Effector memory CD4-positive, alpha-beta T cell (primary cell): ENCODE data around the gene B3GAT2.

ENCODE experiments used
- DNase-seq, 3 donors: peaks; one replicate each; pipeline ENCODE4 v3.0.0-alpha.2; 2020
- H3K27ac ChIP-seq: 2 replicates; pipeline ENCODE4 v1.7.0; 2013; ENCODE audit warnings: mild to moderate bottlenecking, low read length, moderate library complexity; ENCODE audit not compliant: insufficient read depth, poor library complexity, severe bottlenecking
- H3K27me3 ChIP-seq: replicated peaks from 2 replicates; pipeline ENCODE4 v1.7.0; 2013; ENCODE audit warnings: mild to moderate bottlenecking, low read length; ENCODE audit not compliant: insufficient read depth, control insufficient read depth, poor library complexity, severe bottlenecking
- H3K36me3 ChIP-seq: 2 replicates; pipeline ENCODE4 v1.7.0; 2013; ENCODE audit warnings: mild to moderate bottlenecking, low read length, moderate library complexity; ENCODE audit not compliant: control insufficient read depth, insufficient read depth
- H3K4me1 ChIP-seq: 2 replicates; pipeline ENCODE4 v1.7.0; 2013; ENCODE audit warnings: low read length, mild to moderate bottlenecking; ENCODE audit not compliant: control insufficient read depth, insufficient read depth, poor library complexity, severe bottlenecking
- H3K4me3 ChIP-seq: 2 replicates; pipeline ENCODE4 v1.7.0; 2013; ENCODE audit warnings: low read length, low read depth, mild to moderate bottlenecking; ENCODE audit not compliant: insufficient read depth, poor library complexity, severe bottlenecking
- H3K9me3 ChIP-seq: 2 replicates; pipeline ENCODE4 v1.7.0; 2013; ENCODE audit warnings: mild to moderate bottlenecking, low read length, moderate library complexity; ENCODE audit not compliant: control insufficient read depth

The B3GAT2 gene

GRCh38 chr6:70874181-70874913 lies 82.5 kb downstream of the B3GAT2 start:
- H3K9me3 ChIP-seq, result no peaks in the 10 kb centered on the region
- no peak overlapping the region for H3K4me3 ChIP-seq
- no peaks in the 10 kb centered on the region for H3K4me1 ChIP-seq
- no peaks in the 10 kb centered on the region for H3K36me3 ChIP-seq
- DNase-seq, result no peak
- H3K27me3 ChIP-seq, result no peaks in the 10 kb centered on the region
- no peak overlapping the region for H3K27ac ChIP-seq

- H3K9me3 ChIP-seq, result no peaks in the 10 kb centered on the region
- DNase-seq, result no peak
- H3K27me3 ChIP-seq, result no peaks in the 10 kb centered on the region
- H3K36me3 ChIP-seq, result no peaks in the 10 kb centered on the region
- H3K4me3 ChIP-seq, result no peak overlapping the region
- no peaks in the 10 kb centered on the region for H3K4me1 ChIP-seq
- H3K27ac ChIP-seq, result no peak overlapping the region
Observed at GRCh38 chr6:70872469-70872868, 84.4 kb downstream of the B3GAT2 start.

DNA sequence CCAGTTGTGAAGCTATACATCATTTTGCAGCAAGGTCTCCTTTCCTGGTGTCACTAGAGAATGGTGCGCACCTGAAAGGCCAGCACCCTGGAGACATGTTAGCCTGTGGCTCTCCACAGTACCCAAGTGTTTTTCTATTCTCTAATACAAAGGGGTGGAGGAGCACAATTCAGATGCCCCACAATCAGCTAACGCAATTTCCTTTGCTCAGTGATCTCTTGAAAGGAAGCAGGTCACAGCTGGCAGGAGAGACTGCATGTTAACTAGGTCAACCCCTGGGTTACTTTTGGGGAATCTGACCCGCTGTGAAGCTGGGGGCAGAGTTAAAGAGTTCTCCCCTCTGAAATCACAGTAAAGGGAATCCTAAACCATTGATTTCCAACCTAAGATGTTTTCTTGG lies 92.5 kb downstream of the B3GAT2 start:
- H3K27ac ChIP-seq, result no peak overlapping the region
- H3K4me3 ChIP-seq, result no peak overlapping the region
- no peaks in the 10 kb centered on the region for H3K9me3 ChIP-seq
- DNase-seq, result no peak
- H3K4me1 ChIP-seq, result no peaks in the 10 kb centered on the region
- H3K27me3 ChIP-seq, result no peaks in the 10 kb centered on the region
- H3K36me3 ChIP-seq, result peaks cover 13% of the 10 kb centered on the region

GRCh38 chr6:70863343-70863742 lies 93.5 kb downstream of the B3GAT2 start:
- H3K27me3 ChIP-seq, result no peaks in the 10 kb centered on the region
- H3K27ac ChIP-seq, result no peak overlapping the region

DNA sequence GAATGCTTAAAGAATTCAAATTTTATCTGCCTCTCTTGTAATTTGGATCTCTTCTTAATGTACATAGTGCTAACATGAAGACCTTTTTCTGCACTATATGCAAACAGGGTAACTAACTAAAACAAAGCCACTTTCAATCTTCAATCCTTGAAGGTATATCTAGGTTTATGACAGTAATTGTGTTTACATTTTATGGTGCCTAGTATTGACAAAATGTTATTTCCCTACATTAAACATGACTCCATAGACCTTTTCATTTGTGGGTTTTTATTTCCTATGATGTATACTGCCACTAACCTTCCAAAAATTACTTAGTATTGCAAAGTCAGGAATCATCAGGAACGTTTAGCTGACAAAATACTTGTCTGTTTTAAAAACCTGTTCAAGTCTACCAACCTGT lies 95.9 kb downstream of the B3GAT2 start:
- Histone ChIP-seq H3K27ac (no peak overlapping the region), H3K36me3 (peaks cover 18% of the 10 kb centered on the region), H3K27me3 (no peaks in the 10 kb centered on the region), H3K9me3 (no peaks in the 10 kb centered on the region), H3K4me1 (no peaks in the 10 kb centered on the region), H3K4me3 (no peak overlapping the region)
- no peak for DNase-seq

More at GRCh38 chr6:70863343-70863742, 93.5 kb downstream of the B3GAT2 start:
- no peak for DNase-seq
- H3K4me1 ChIP-seq, result no peaks in the 10 kb centered on the region
- H3K4me3 ChIP-seq, result no peak overlapping the region
- no peaks in the 10 kb centered on the region for H3K9me3 ChIP-seq
- peaks cover 16% of the 10 kb centered on the region for H3K36me3 ChIP-seq

DNA sequence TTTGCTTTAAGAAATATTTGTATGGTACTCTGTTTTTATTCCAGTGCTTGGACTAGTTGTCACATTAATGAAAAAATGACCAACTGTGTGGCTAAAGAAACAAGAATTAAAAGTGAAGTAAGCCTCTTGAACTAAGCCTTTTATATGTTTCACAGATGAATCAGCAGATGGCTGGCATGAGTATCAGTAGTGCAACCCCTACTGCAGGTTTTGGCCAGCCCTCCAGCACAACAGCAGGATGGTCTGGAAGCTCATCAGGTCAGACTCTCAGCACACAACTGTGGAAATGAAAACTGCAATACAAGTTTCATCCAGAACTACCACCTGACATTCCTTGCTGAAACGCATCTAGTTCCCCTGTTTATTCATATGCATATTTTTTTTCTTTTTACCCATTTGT lies 96.8 kb downstream of the B3GAT2 start:
- H3K4me3 ChIP-seq, result no peak overlapping the region
- H3K36me3 ChIP-seq, result peaks cover 18% of the 10 kb centered on the region
- H3K4me1 ChIP-seq, result no peaks in the 10 kb centered on the region
- DNase-seq, result no peak
- no peak overlapping the region for H3K27ac ChIP-seq
- H3K9me3 ChIP-seq, result no peaks in the 10 kb centered on the region
- H3K27me3 ChIP-seq, result no peaks in the 10 kb centered on the region

DNA sequence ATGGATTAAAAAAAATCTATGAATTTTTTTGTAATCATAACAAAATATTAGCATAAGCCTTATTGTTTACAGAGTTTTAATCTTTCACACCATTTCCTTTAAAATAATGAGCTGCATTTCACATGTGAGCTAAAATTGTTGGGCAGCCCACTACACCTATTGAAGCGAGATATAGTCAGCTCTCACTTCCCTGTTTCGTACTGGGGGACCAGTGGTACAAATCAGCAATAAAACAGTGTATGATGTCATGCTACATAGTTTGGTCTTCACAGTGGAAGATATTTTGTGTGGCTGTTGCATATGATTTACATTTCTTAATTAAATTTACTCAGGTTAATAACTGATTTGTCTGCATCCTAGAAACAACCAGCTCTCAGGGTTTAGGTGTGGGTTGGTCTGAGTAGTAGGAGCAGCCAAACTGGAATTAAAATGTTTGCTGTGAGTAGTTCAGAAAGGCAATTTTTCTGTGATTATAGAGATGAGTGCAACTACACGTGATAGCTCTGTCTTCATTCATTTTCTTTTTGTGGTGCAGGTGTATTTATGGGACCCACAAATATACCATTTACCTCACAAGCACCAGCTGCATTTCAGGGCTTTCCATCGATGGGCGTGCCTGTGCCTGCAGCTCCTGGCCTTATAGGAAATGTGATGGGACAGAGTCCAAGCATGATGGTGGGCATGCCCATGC lies 99.3 kb downstream of the B3GAT2 start:
- Histone ChIP-seq H3K4me3 (no peak overlapping the region), H3K9me3 (no peaks in the 10 kb centered on the region), H3K27me3 (no peaks in the 10 kb centered on the region), H3K27ac (no peak overlapping the region), H3K4me1 (no peaks in the 10 kb centered on the region), H3K36me3 (peaks cover 22% of the 10 kb centered on the region)
- no peak for DNase-seq

DNA sequence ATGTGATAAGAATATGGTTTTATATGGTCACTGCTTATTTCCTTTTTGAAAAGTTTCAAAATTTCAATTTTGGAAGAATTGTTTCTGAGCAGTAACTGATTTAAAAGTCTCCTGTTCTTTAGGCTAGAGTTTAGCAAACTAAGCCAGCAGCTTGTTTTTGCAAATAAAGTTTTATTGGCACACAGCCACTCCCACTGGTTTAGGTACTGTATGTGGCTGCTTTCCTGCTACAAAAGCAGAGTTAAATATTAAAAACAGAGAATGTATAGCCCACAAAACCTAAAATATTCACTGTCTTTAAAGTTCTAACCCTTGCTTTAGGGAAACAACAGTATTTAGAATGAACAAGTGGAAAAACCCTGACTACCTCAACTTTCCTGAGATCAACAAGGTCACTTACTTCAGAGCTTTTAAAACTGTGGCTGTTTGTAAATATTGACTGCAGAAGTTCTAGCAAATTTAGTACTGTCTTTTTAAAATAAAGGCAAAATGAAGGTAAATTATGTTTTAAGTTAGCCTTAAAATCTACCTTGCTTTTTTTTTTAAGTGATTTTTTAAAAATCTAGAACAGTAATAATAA lies 104.1 kb downstream of the B3GAT2 start:
- H3K4me1 ChIP-seq, result no peaks in the 10 kb centered on the region
- H3K36me3 ChIP-seq, result peaks cover 11% of the 10 kb centered on the region
- no peak for DNase-seq
- no peak overlapping the region for H3K27ac ChIP-seq
- H3K9me3 ChIP-seq, result no peaks in the 10 kb centered on the region
- no peak overlapping the region for H3K4me3 ChIP-seq
- H3K27me3 ChIP-seq, result no peaks in the 10 kb centered on the region

DNA sequence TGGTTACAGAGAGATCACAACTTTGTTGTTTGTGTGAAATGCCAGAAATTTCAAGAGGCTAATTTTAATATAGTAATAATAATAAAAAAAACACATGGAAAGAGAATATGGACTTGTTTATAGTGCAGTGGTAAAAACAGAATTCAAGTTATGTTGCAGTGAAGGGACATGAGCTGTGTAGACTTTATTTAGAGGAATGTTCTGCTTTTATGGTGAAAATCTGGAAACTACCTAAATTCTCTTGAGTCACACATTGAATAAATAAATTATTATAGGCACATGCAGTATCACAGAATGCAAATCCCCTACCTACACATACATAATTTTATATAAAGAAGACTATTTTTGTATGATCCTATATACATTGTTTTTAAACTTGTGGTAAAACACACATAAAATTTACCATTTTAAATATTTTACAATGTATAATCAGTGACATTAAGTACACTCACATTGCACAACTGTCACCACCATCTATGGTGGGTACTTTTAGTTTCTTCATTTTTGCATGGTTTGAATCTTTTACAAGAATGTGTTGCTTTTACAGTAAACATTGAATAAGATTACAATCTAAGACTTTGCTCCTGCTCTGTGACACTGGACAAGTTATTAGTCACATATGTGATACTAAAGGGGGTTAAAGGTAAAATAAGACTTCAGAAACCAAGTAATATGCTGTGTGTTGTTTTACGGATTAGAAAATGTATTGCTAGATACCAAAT lies 107.4 kb downstream of the B3GAT2 start:
- no peak for DNase-seq
- no peak overlapping the region for H3K4me3 ChIP-seq
- no peaks in the 10 kb centered on the region for H3K4me1 ChIP-seq

More for the DNA sequence above, 107.4 kb downstream of the B3GAT2 start:
- Histone ChIP-seq H3K36me3 (peaks cover 8% of the 10 kb centered on the region), H3K27ac (no peak overlapping the region), H3K9me3 (no peaks in the 10 kb centered on the region), H3K27me3 (no peaks in the 10 kb centered on the region)
